DMS79 treated with DMSO at 0.1 percent for 48 hours (cell line): ENCODE results near the gene NCBP1.

ENCODE experiments used
- DNase-seq: peaks from one replicate; lab custom pipeline; 2025; lab: John Stamatoyannopoulos, UW

The NCBP1 gene

DNA sequence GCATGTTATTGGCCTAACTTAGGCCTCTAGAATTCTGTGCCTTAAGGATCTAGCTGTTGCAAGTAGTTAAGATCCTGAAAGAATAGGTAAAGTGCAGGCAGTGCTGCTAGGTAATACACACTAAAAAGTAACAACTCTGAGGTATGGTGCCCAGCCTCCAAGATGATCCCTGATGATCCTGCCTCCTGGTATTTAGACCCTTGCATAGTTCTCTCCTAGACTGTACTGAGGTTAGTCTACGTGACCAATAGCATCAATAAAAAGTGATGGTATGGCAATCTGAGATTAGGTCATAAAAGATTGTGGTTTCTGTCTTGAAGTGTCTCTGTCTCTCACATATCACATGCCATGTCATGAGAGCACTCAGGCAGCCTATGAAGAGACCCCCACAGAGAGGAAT, 9.7 kb upstream of the NCBP1 start:
- no peak for DNase-seq

DNA sequence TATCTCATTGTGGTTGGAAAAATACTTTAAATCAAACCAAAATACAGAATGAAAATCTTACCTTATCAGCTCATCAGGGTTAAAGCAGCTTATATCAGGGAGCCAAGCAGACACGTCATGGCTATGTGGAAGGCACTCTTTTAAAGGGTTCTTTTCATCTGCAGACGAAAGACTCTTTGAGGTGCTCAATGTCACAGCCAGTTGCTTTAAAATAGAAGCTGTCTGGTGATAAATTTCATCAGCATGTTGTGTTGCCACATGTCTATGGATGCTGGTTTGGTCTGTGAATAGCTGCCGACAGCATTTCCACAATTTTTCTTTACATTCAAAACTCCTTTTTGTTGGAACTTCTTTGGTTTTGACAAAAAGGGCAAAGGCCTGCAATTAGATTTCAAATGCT, 8.0 kb upstream of the NCBP1 start:
- DNase-seq = no peak

DNA sequence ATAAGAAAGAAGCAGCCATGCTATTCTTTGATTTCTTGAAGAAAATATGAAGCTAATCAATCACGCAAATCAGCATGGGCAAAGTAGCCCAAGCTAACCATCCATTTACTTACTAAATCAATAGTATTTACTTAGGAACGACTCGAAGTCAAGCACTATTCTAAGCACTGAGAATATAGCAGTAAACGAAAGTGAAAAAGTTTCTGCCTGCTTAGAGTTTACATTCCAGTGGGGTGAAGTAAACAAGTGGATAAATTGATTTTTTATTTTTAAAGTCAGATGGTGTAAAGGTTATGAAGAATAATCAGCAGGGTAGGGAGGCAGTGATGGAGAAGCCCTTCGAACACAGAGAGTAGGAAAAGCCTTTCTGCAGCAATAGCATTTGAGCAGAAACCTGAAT, 6.0 kb upstream of the NCBP1 start:
- DNase-seq = no peak

DNA sequence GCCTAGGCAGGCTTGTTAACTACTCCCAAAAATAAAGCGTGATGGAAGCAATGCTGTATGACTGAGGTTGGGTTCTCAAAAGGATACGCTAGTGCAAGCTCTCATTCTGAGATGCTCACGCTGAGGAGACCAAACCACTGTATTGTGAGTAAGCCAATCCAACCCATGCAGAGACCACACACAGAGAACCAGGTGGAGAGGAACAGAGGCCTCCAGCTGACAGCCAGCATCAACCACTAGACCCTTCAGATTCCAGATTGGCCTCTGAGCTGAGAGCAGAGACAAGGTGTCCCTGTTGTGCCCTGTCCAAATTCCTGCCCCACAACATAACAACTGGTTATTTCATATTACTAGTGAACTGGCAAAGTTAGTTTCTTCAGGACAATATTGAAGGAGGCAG, 5.0 kb upstream of the NCBP1 start:
- no peak for DNase-seq

DNA sequence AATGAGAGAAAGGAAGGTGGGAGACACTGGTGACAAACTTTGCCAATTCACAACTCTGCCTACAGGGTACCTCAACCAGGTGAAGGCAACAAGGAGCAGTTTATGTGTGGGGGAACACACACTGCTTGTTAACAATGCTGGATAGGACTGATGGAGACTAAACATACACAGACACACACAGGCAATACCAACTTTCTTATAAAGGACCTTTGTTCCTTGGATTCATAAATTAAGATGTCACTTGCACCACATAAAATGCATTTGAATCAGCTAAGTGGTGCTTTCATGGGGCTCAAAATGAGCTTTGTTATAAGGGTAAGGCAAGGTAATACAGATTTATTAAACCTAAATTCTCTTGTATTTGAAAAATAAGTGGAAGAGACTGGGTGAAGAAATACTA, 4.5 kb upstream of the NCBP1 start:
- no peak for DNase-seq

DNA sequence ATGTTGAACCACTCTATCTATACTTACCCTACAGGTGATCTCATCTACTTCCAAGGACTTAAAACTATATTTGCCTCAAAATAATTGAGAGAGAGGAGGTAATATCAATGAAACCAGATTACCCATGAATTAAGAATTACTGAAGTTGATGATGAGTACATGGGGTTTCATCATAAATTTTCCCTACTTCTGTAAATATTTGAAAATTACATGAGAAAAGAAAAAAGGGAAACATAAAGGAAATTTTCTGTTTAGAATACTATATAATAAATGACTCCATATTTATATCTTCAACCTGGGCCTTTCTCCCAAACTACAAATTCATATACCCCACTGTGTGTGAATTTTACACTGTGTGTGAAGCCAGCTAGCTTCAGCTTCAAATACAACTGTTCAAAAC, 3.0 kb upstream of the NCBP1 start:
- no peak for DNase-seq

DNA sequence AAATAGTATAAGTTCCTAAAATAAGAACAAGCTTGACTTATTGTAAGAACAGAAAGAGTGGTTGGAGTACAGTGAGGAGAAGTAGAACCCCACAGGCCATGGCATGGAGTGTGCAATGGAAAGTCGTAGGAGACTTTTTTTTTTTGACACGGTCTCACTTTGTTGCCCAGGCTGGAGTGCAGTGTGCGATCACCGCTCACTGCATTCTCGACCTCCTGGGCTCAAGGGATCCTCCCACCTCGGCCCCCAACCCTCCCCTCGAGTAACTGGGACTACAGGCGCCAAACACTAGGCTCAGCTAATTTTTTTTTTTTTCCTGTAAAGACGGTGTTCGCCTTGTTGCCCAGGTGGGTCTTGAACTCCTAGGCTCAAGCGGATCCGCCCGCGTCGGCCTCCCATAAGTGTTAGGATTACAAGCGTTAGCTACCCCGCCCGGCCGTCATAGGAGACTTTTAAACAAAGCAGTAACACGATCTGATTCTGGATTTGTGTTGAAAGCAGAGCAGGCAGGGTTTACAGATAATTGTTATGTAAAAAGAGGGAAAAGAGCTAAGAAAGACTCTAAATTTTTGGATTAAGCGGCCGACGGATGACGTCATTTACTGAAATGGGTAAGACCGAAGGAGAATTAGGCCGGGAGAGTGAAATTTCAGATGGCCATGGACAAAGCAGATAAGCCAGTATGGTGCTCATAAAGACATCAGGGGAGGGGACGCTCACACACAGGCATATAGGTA, 1.2 kb upstream of the NCBP1 start:
- DNase-seq = peak; percentile 74

DNA sequence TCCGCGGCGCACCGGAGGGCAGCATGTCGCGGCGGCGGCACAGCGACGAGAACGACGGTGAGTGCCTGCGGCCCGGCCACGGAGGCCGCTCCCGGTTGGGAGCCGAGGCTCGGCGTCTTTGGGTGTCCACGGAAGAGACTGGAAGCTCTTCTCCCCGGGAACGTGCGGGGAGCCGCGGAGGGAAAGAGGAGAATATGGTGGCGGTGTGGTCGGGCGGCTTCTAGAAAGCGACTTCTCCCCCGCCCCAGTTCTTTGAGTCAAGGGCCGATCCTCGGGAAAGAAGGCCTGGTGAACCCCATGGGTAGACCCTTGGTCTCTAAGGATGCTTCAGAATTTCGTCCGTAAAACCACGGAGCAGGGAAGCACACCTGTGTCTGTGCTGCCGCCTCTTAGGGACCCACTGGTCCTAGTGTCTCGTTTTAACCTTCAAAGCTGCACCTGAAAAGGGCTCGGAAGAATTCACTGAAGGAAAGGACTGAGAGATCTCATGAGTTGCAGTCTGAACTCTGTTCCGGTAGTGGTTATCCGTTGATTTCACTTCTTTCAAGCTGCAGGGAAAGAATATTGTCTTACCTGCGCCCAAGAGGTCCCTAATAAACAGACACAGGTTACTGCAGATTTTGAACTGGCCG, 354 bp downstream of the NCBP1 start:
- no peak for DNase-seq

DNA sequence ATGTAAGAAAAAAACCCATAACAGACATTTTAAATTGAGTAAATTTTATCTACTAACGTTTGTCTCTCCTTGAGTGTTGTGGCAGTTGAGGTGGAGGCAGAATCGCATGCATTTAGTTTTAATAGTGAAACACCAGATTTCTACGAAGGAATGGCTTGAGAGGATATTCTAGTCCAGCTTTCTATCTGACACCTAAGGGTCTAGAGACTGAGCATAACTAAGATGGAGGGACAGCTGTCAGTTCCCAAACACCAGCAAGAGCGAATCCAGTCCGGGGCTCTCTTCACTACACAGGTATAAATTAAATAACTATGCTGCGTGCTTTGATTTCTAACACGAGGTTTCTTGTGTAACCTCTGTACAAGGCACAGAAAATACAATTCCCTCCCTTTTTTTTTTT, 1.4 kb downstream of the NCBP1 start:
- DNase-seq = no peak

DNA sequence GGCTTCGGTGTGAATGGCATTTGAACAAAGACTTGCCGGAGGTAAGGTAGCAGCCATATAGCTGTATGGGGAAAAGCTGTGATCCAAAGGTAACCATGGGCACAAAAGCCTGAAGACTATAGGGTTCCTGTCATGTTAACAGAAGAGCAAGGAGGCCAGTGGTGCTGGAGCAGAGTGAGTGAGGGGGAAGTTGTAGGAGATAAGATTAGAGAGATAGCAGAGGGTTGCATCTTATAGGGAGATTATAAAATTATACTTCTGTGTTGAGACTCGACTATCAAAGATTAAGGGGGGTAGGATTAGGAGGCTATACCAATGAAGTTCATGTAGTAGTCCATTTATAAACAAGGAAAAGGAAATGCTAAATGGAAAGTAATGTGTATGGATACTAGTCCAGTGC, 3.3 kb downstream of the NCBP1 start:
- DNase-seq = no peak

DNA sequence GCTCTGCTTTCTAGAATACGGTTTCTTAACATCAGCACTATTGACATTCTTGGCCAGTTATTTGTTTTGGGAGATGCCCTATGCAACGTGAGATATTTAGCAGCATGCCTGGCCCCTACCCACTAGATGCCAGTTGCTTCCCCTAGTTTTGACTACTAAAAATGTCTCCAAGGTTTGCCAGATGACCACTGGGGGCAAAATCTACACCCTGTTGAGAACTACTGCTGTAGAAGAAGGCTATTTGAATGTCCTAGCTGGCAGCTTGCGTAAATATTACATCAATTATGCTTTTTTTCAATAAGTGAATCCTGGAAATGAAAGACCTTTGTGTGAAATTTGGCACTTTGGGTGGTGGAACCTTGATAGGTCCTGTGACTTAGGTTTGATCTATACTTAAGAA, 5.0 kb downstream of the NCBP1 start:
- no peak for DNase-seq

DNA sequence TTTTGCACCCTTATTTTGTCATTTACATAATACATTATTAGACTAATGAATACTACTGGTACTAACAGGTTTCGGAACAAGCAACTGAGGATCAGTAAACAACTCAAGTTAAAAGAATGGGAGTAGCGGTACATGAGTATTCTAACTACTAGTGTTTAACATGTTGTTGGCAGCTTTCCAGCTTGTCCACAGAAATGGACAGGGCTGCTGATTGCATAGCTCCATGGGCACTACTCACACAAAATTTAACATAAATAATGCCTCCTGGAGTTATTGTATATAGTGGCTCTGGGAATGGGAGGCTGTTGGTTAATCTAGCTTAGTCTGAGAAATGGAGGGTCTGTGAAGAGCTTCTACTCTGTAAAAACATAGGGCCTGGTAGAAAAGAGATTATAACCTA, 6.7 kb downstream of the NCBP1 start:
- DNase-seq = no peak

DNA sequence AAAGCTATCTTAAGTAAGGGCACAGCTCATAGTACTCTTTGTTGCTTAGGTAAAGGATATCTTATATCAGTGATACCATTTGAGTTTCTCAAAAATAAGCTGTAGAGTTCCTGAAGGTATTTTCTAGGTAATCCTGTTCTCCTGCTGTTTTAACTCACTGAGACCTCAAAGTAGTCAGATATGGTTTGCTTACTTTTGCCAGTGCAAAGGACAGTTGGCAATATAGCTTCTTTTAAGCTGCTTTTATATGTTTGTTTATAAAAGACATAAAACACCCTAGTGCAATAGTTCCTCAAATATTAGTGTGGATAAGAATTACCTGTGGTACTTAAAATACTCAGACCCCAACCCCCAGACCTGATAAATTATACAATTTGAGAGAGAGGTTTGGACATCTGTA, 12.1 kb downstream of the NCBP1 start:
- DNase-seq = no peak

DNA sequence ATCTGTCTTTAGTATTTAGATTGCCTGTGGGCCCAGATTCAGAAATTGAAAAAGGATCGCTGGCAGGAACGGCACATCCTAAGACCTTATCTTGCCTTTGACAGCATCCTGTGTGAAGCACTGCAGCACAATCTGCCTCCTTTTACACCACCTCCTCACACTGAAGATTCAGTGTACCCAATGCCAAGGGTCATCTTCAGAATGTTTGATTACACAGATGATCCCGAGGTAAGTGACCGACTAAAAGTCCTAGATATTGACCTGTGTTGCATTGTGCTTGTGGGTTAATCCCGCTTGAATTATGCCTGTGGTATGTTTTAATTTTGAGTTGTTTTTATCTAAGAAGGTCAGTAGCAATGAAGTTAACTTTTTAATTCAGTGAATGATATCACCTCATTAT, 14.4 kb downstream of the NCBP1 start:
- no peak for DNase-seq

DNA sequence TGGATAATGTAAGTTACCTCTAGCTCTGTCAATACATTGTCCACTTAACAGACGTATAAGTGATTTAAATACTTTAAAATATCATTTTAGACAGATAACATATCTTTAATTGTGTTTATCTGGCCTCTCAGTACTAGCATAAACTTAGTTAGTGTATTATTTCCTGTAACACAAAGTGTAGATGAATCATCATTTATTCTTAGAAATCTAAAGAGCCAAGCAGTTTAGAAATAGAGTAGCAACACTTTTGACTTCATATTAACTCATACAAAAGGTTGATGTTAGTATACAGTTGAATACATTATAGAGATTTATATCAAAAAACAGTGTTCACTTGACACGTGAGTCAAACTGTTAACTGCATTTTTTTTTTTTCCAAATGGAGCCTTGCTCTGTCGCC, 18.0 kb downstream of the NCBP1 start:
- no peak for DNase-seq

DNA sequence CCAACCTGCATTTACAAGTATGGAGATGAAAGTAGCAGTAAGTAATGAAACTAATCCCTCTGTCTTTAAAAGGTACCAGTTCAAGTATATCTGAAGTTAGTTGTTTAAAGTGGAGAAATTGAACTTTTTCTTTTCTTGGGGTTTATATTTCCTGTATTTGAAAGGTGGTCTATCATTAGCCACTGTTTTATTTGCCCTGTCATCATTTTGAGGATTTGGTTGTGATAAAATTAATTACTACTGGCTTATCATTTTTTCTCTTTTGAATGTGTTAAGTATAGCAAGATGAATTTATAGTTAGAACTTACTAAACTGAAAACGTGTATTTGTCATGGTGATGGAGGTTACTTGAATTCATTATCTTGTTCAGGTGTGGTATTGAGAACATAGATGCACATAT, 25.1 kb downstream of the NCBP1 start:
- no peak for DNase-seq

DNA sequence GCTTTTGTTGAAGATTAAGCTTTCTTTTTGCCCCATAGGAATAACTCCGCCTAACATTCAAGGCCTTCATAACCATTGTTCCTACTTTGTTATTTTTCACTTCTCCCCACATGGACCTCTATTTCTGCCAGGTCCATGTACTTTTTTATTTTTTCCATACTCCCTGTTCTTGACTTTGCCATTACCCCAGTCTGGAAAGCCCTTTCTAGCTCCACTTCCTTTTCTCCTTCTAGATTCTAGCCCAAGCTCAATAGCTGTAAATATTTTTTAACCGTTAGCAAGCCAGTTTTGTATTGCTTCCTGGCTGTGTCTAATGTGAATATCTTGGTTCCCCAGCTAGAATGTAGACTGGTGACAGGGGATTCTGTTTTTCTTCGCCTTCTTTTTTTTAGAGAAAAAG, 26.1 kb downstream of the NCBP1 start:
- DNase-seq = no peak

DNA sequence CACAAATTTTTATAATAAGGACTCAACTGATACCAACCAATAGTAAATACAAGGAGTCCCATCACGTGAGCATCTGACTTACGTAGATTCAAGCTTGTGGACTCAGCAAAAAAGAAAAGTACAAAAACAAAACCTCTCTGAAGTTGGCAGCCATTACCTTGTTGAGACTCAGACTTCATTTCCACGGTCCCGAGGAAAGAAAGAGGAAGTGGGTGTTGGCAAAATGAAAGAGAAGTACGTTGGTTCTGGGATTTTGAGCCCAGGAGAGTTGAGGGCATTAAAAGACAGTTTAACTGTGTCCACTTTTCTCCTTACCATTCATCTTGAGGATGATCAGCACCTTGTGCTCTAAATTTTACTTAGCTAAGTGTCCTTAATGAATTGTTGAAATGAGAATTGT, 26.7 kb downstream of the NCBP1 start:
- DNase-seq = no peak

DNA sequence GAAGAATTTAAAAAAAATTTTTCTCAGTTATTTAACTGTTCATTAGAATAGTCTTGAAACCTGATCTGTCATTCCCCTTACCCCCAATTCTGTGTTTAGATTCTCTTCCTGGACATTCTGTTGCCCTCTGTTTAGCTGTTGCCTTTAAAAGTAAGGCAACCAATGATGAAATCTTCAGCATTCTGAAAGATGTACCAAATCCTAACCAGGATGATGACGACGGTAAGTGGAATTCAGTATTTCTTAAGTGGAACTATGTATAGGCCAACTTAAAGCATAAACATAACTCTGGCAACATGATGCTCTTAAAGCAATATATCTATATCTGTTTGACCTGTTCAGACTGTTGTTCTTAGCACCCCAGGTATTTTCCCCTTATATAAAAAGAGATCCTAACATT, 27.2 kb downstream of the NCBP1 start:
- no peak for DNase-seq

DNA sequence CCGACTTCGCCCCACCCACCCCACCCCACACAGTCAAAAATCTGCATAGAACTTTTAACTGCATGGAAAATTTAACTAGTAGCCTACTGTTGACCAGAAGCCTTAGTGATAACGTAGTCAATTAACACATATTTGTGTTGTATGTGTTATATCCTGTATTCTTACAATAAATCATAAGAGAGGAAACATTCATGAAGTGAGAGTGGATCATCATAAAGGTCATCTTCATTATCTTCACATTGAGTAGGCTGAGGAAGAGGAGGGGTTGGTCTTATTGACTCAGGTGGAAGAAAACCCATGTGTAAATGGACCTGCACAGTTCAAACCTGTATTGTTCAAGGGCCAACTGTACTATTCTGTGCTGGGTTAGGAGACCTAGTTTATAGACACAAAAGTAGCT, 32.1 kb downstream of the NCBP1 start:
- no peak for DNase-seq

DNA sequence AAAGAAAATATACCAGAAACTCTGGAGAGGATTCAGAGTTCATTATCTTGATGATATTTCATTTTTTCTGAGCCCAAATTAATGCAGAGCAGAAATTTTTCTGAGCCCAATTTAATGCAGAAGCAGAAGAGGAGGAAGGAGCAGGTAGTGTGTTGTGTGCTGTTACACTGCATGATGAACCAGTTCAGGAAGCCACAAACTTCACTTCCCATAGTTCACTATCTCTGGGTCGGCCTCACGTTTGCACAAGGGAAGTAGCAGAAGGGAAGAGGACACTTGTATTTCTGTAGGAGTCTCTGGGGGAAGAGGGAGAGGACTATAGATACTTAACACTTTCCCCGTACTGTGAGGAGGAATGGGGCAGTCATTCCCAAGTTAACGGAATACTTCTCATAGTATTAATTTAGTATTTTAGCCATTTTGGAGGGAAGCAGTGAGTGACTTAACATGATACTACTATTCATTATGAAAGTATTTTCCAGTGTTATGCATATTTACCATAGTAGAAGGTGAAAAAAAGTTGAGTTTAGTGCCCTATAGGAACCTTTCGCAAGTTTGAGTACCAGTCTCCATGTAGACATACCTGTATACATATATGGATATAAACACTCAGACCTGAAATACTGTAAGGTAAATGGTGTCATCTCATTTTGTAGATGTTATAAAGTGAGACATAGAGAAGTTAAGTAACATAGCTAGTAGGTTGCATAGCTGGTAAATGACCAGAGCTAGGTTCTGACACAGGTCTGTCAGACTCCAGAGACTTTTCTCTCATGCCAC, 33.5 kb downstream of the NCBP1 start:
- DNase-seq = no peak

DNA sequence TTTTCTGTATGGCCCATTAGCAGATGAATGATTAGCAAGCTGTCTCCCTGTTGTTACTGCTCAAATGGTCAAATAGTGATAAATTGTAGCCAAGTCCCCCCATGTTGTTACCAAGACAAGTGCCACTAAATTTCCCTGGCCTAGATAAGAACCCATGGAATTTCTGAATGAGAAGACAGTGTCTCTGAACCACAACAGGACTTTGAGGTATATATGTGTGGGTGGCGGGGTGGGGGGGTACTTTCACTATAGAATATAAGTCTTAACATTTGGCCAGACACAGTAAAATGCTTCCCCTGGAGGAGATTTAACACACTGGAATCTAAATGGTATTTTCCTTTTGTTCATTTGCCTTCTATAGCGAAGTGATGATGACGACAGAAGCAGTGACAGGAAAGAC, 34.9 kb downstream of the NCBP1 start:
- no peak for DNase-seq

DNA sequence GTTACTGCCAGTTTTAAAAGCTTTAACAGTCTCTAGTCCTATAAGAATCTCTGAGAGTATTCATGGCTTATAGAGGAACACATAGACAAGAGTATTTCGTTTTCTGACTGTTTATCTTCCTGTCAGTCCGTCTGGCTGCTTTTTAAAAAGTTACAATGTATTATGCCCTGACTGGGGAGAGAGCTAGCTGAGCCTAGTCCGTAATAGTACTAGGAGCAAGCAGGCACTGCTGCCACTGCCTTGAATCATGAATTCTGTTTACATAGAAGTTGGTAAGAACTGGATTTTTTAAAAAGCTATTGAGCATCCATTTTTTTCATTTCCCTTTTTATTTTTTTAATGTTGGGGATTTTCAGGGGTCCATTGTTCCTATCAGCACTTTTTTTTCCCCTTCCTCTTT, 37.0 kb downstream of the NCBP1 start:
- DNase-seq = no peak
